Adipocyte (in vitro differentiated cells): ENCODE results near the gene IRX4.

Experiments used
- DNase-seq: peaks from one replicate; pipeline ENCODE4 v3.0.0-alpha.2; 2015; ENCODE audit warnings: low read depth
- H3K27me3 ChIP-seq: replicated peaks from 2 replicates; pipeline ENCODE4 v1.7.0; 2013; ENCODE audit warnings: mild to moderate bottlenecking, low read length, moderate library complexity; ENCODE audit not compliant: control insufficient read depth, insufficient read depth
- H3K36me3 ChIP-seq: 2 replicates; pipeline ENCODE4 v1.7.0; 2013; ENCODE audit warnings: low read length, mild to moderate bottlenecking, moderate library complexity; ENCODE audit not compliant: control insufficient read depth, insufficient read depth, severe bottlenecking
- H3K4me1 ChIP-seq: 2 replicates; pipeline ENCODE4 v1.7.0; 2013; ENCODE audit warnings: mild to moderate bottlenecking, low read length, moderate library complexity; ENCODE audit not compliant: control insufficient read depth, insufficient read depth
- H3K4me3 ChIP-seq: 2 replicates; pipeline ENCODE4 v1.7.0; 2013; ENCODE audit warnings: mild to moderate bottlenecking, low read length, moderate library complexity
- H3K9ac ChIP-seq: 2 replicates; pipeline ENCODE4 v1.7.0; 2013; ENCODE audit warnings: mild to moderate bottlenecking, low read length, moderate library complexity
- H3K9me3 ChIP-seq: 2 replicates; pipeline ENCODE4 v1.7.0; 2013; ENCODE audit warnings: mild to moderate bottlenecking, low read length, moderate library complexity; ENCODE audit not compliant: control insufficient read depth

The IRX4 gene

GRCh38 chr5:1860021-1860610 lies 22.6 kb downstream of the IRX4 start:
- Histone ChIP-seq H3K4me3 (no peak overlapping the region), H3K9me3 (peaks cover 4% of the 10 kb centered on the region), H3K27me3 (peaks cover 65% of the 10 kb centered on the region), H3K9ac (no peak overlapping the region), H3K4me1 (no peaks in the 10 kb centered on the region), H3K36me3 (no peaks in the 10 kb centered on the region)
- DNase-seq: no peak

GRCh38 chr5:1859099-1859498 lies 23.6 kb downstream of the IRX4 start:
- Histone ChIP-seq H3K36me3 (no peaks in the 10 kb centered on the region), H3K4me3 (no peak overlapping the region), H3K9me3 (peaks cover 2% of the 10 kb centered on the region), H3K4me1 (no peaks in the 10 kb centered on the region), H3K9ac (no peak overlapping the region), H3K27me3 (peaks cover 65% of the 10 kb centered on the region)
- DNase-seq: no peak

- no peaks in the 10 kb centered on the region for H3K9me3 ChIP-seq
- no peaks in the 10 kb centered on the region for H3K36me3 ChIP-seq
- no peak overlapping the region for H3K9ac ChIP-seq
- no peak for DNase-seq
- H3K27me3 ChIP-seq: peaks cover 65% of the 10 kb centered on the region
- H3K4me1 ChIP-seq: no peaks in the 10 kb centered on the region
- no peak overlapping the region for H3K4me3 ChIP-seq
Measured at GRCh38 chr5:1858436-1858835, 24.3 kb downstream of the IRX4 start.

GRCh38 chr5:1857256-1857600 lies 25.5 kb downstream of the IRX4 start:
- Histone ChIP-seq H3K4me3 (no peak overlapping the region), H3K9me3 (no peaks in the 10 kb centered on the region), H3K27me3 (peaks cover 65% of the 10 kb centered on the region), H3K9ac (no peak overlapping the region), H3K4me1 (no peaks in the 10 kb centered on the region), H3K36me3 (no peaks in the 10 kb centered on the region)
- DNase-seq: no peak

DNA sequence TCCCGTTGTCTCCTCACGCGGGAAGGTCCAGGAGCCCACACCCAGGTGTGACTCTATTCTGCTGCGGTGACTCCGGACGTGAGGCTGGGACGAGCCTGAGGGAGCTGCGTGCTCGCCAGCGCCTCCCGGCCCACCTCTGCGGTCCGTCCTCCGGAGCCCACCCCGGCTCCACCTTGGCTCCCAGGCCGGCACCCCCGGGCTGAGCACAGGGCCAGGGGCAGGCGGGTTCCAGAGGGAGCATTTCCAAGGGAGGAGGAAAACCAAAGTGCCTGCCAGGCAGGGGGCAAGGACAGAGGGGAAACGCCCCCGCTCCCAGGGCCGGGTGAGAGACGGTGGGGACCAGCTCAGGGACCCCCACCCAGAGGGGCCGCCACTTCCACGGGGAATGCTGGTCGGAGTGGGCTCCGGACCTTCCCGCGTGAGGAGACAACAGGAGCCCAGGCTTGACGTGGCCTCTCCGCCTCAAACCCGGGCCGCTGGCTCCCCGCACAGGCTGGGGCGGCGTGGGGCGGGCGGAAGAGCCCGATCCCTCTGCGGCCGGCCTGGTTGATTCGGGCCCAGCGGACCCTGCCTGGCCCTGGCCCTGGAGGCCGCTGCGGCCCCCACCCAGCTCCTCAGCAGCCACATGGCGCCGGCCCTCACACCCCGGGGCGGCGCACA lies 26.0 kb downstream of the IRX4 start:
- Histone ChIP-seq H3K4me3 (no peak overlapping the region), H3K4me1 (no peaks in the 10 kb centered on the region), H3K36me3 (no peaks in the 10 kb centered on the region), H3K9ac (no peak overlapping the region), H3K9me3 (no peaks in the 10 kb centered on the region), H3K27me3 (peaks cover 62% of the 10 kb centered on the region)
- no peak for DNase-seq

GRCh38 chr5:1855596-1855995 lies 27.1 kb downstream of the IRX4 start:
- Histone ChIP-seq H3K9me3 (no peaks in the 10 kb centered on the region), H3K9ac (no peak overlapping the region), H3K4me1 (no peaks in the 10 kb centered on the region), H3K27me3 (peaks cover 61% of the 10 kb centered on the region), H3K36me3 (no peaks in the 10 kb centered on the region), H3K4me3 (no peak overlapping the region)
- DNase-seq: no peak

DNA sequence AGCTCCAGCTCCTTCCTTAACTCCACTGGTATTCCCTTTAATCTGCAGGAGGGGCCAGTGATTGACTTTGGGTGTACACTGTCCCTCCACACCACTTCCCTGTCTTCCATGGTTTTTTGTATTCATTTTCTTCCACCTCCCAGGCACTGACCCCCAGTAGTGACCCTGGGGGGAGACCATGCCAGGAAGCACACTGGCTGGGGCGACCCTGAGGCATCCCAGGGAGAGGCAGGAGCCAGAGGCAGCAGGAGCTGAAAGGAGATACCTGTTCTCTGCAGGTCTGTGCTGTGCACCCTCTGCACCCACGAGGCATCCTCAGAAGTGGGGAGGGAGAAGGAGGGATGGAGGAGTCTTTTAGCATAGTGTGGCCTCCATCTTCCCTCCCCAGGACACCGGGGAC lies 27.6 kb downstream of the IRX4 start:
- no peaks in the 10 kb centered on the region for H3K36me3 ChIP-seq
- H3K9ac ChIP-seq: no peak overlapping the region
- no peaks in the 10 kb centered on the region for H3K9me3 ChIP-seq
- H3K4me1 ChIP-seq: no peaks in the 10 kb centered on the region
- no peak for DNase-seq
- H3K4me3 ChIP-seq: no peak overlapping the region
- H3K27me3 ChIP-seq: peaks cover 61% of the 10 kb centered on the region

DNA sequence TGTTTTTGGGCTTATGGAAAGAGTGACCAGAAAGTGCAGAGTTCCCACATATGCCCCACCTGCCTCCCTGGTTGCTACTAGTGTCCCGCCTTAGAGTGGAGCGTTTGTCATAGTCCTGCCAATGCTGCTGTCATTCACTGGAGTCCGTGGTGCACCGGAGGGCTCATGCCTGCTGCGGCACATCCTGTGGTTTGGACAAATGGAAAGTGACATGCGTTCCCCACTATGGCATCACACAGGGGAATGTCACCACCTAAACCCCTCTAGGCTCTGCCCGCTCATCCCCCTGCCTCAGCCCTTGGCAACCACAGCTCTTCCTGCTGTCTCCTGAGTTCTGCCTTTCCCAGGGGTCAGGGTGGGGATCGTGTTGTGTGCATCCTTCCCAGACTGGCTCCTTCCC lies 29.2 kb downstream of the IRX4 start:
- no peaks in the 10 kb centered on the region for H3K36me3 ChIP-seq
- H3K27me3 ChIP-seq: peaks cover 70% of the 10 kb centered on the region
- H3K4me3 ChIP-seq: no peak overlapping the region
- H3K4me1 ChIP-seq: no peaks in the 10 kb centered on the region
- no peak overlapping the region for H3K9ac ChIP-seq
- no peaks in the 10 kb centered on the region for H3K9me3 ChIP-seq
- no peak for DNase-seq

DNA sequence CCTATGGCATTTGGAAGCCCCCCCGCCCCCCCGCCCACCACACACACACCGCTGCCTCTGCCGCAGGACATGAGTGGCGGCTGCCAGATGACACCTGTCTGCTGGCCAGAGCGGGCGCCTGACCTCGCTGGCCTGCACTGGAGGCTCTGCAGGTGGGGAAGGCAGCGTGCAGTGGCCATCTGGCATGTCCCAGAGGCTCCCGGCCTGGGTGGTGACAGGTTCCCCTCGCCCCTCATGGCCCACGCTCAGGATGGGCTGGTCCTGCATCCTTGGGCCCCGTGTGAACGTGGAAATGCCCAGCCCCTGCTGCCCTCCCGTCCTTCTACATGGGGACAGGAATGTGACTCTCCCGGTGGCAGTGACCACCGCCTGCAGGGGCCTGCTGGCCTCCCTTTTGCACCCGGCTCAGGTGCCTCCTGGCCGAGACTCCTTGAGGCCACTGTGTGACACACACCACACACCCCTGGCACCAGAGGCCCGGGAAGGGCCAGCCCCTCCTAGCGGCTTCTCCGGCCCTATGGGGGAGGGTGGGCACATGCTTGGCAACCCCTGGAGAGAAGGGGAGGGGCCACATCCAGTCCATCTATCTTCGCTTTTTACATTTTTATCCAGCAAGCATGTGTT lies 30.3 kb downstream of the IRX4 start:
- no peaks in the 10 kb centered on the region for H3K9me3 ChIP-seq
- no peak for DNase-seq
- H3K9ac ChIP-seq: no peak overlapping the region
- H3K36me3 ChIP-seq: no peaks in the 10 kb centered on the region
- no peak overlapping the region for H3K4me3 ChIP-seq
- H3K27me3 ChIP-seq: peaks cover 72% of the 10 kb centered on the region
- H3K4me1 ChIP-seq: no peaks in the 10 kb centered on the region

DNA sequence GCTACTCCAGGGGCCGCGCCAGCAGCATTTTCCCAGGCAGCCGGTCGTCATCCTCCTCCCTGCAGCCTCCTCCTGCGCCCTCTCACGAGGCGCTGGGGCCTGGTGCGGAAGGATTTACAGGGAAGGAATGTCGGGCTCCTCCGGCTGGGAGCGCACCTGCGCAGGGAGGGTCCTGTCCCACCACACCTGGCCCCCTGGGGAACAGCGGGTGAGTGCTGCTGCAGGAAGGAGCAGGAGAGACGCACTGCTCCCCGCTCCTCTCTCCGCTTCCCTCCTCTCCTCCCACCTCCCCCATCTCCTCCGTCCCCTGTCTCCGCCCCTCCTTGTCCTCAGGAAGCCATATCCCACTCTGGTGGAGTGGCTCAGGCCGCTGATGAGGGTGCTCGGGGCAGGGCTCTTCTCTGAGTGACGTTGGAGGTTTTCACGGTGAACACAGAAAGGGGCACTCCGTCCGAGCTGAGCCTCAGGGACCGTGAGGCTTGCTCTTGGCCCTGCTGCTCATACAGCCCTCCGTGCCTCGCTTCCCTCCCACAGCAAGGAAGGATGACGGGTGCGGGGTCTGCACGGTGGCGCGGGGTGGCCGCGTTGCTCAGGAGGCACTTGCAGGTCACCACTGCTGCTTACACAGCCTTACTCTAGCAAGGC lies 31.3 kb downstream of the IRX4 start:
- no peak overlapping the region for H3K9ac ChIP-seq
- H3K27me3 ChIP-seq: peaks cover 81% of the 10 kb centered on the region

GRCh38 chr5:1850324-1851154 lies 32.2 kb downstream of the IRX4 start:
- Histone ChIP-seq H3K9me3 (no peaks in the 10 kb centered on the region), H3K4me3 (no peak overlapping the region), H3K27me3 (peaks cover 82% of the 10 kb centered on the region), H3K9ac (no peak overlapping the region), H3K36me3 (no peaks in the 10 kb centered on the region), H3K4me1 (no peaks in the 10 kb centered on the region)
- no peak for DNase-seq

More for the DNA sequence above, 31.3 kb downstream of the IRX4 start:
- H3K4me1 ChIP-seq: no peaks in the 10 kb centered on the region
- H3K9me3 ChIP-seq: no peaks in the 10 kb centered on the region
- H3K36me3 ChIP-seq: no peaks in the 10 kb centered on the region
- no peak overlapping the region for H3K4me3 ChIP-seq
- DNase-seq: no peak
